Skin epidermis (tissue), 12 donors: ENCODE results near the gene ZNF211.

ENCODE experiments used
- H3K27ac ChIP-seq, 21 experiments: fragments of 200-600 bp; sonication (generic) in 11 of 21; one replicate each; pipeline ENCODE4 v1.5.0; 2020; ENCODE audit warnings: mild to moderate bottlenecking in 3 of 21, inconsistent platforms in 2 of 21, moderate library complexity in 2 of 21
- H3K4me3 ChIP-seq, 7 experiments: fragments of 200-600 bp; sonication (generic) in 2 of 7; one replicate each; pipeline ENCODE4 v1.5.0; 2020; ENCODE audit warnings: inconsistent platforms in 2 of 7, mild to moderate bottlenecking in 2 of 7, moderate library complexity in 1 of 7

The ZNF211 gene

GRCh38 chr19:57632987-57633831 is at the start of gene ZNF211:
Gene ZNF211, plus strand, starts transcription at chr19:57633168. Its CDS starts 179 bp downstream, at chr19:57633347.
- H3K4me3 ChIP-seq = peak within 1 kb of the TSS; percentile 68 to 98 (median 91)
- H3K27ac ChIP-seq = peak within 1 kb of the TSS in 20 of 21 experiments; percentile 49 to 87 (median 78)

DNA sequence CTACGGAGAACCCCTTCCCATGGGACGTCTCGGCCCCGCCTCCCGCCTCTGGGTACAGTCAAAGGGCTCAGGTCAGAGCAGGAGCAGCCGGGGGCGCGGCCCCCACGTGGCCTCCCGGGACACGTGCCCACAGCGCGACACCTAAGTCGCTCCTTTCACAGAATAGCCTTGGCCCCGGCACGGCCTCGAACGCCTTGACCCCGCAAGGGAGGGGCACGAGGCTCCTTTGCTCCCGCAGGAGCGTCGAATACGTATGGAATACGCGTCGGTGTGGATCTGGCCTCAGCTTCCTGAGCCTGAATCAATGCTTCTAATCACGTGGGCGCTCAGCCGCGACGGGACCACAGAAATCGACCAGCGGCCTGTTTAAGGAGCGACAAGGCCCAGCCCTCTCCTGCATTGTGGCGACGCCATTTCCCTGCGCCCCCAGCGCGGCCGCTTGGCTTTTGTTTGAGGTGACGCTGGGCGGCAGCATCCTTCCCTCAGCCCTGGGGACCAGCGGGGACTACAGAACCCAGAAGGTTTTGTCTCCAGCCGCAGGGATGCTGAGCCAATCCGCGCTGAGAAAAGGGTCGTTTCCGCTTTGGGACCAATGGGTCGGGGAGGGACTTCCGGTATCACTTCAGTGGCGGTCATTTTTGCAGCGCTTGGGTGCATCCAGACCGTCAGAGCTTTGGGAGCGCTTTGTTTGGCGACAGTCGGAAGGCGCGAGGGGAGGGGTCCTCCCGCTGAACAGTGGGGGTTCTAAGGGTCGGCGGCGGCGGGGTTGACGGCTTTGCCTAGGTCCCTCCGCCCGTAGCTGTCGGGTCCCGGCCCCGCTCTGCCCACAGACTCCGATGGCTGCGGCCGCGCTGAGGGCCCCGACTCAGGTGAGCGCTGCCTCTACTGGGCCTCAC is 49.2 kb upstream of the ZNF211 start, which contains the start of gene ZIK1:
ZIK1 (plus strand) TSS at position 625 of the 896 bp plus-strand sequence; CDS start at position 837, 212 bp downstream.
- Histone ChIP-seq H3K4me3 (peak within 1 kb of the TSS; percentile 44 to 62 (median 56)), H3K27ac (peak within 1 kb of the TSS in 8 of 21 experiments; percentile 4 to 64 (median 36))

- no peak overlapping the region for H3K27ac ChIP-seq
- no peak overlapping the region for H3K4me3 ChIP-seq
These were observed 45.4 kb upstream of the ZNF211 start for GRCh38 chr19:57587529-57587928.

GRCh38 chr19:57599377-57599760 is 33.6 kb upstream of the ZNF211 start:
- H3K27ac ChIP-seq = peak overlapping the region in 10 of 21 experiments; percentile 16 to 80 (median 52)
- peak overlapping the region; percentile 71 to 93 (median 77) for H3K4me3 ChIP-seq

- Histone ChIP-seq H3K27ac (peak within 1 kb of the TSS in 18 of 21 experiments; percentile 7 to 80 (median 51)), H3K4me3 (peak within 1 kb of the TSS; percentile 71 to 93 (median 77))
These were observed 33.1 kb upstream of the ZNF211 start, which contains the start of gene ZNF530 for GRCh38 chr19:57599761-57600383. Gene ZNF530, plus strand, starts transcription at chr19:57599885. Its CDS starts 4,461 bp downstream, at chr19:57604346.

DNA sequence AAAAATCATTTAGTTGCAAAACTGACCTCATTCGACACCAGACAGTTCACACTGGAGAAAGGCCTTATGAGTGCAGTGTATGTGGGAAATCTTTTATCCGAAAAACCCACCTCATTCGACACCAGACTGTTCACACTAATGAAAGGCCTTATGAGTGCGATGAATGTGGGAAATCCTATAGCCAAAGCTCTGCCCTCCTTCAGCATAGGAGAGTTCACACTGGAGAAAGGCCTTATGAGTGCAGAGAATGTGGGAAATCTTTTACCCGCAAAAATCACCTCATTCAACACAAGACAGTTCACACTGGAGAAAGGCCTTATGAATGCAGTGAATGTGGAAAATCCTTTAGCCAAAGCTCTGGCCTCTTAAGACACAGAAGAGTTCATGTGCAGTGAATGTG is 26.0 kb upstream of the ZNF211 start:
- H3K27ac ChIP-seq = no peak overlapping the region
- no peak overlapping the region for H3K4me3 ChIP-seq

- no peak overlapping the region for H3K27ac ChIP-seq
- no peak overlapping the region for H3K4me3 ChIP-seq
These were observed 21.9 kb upstream of the ZNF211 start for GRCh38 chr19:57611113-57611512.

DNA sequence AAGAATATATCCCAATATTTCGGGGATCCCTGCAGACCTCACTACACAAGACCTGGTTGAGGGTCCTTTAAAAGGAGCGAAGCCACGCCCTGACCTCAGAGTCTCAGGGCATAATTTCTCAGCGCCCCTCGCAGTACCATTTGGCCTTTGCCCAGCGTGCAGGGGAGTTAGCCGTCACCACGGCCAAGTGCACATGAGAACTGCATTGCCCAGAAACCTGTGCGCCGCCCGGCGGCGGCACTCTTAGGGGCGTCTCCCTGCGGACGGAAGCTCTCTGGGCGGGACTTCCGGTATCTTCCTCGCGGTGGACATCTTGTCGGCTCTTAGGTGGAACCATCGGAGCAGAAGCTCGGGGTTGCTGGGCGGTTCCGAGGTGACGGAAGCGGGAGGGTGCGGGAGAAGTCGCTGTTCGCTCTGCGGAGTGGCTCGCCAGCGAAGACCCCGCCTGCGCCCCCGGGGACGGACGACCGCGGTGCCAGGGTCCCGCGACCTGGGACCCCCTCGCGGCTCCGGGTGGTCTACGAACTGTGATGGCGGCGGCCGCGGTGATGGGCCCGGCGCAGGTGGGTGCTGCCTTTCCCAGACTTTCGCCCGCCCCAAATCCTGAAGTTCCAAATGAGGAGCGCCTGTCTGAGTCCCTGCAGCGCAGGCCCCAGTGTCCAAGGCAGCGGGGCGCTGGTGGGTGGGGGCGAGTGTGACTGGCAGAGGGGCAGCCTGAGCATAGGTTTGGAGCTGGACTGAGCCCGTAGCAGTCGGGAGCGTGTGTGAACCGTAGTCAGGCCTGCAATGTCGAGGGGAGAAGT is 18.8 kb upstream of the ZNF211 start, which contains the start of gene ZNF134:
ZNF134 (plus strand) TSS at position 302 of the 803 bp plus-strand sequence. CDS start 5,227 bp downstream, outside the sequence.
- H3K27ac ChIP-seq = peak within 1 kb of the TSS in 20 of 21 experiments; percentile 45 to 88 (median 80)

GRCh38 chr19:57615346-57615745 is 17.6 kb upstream of the ZNF211 start:
- H3K27ac ChIP-seq = no peak overlapping the region
- no peak overlapping the region for H3K4me3 ChIP-seq

More for the DNA sequence above, 18.8 kb upstream of the ZNF211 start, which contains the start of gene ZNF134:
- peak within 1 kb of the TSS; percentile 60 to 100 (median 92) for H3K4me3 ChIP-seq

GRCh38 chr19:57620673-57621348 is 12.2 kb upstream of the ZNF211 start:
- H3K4me3 ChIP-seq = no peak overlapping the region
- H3K27ac ChIP-seq = no peak overlapping the region

- H3K4me3 ChIP-seq = no peak overlapping the region
These were observed 9.9 kb upstream of the ZNF211 start for GRCh38 chr19:57623091-57623490.

DNA sequence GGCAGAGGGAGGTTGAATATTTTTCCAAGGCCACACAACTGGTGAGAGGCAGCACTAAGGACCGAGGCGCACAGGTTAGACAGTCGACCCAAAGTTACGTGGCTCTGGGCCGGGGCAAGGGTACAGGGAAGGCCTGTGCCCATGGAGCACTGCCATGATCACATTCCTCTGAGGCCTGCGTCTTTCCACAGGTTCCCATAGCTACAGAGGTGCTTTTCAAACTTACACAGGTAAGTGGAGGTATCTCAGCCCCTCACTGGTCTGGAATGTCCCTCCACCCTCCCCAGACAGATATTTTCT is 814 bp downstream of the ZNF211 start:
- peak overlapping the region in 8 of 21 experiments; percentile 70 to 87 (median 79) for H3K27ac ChIP-seq

More at GRCh38 chr19:57623091-57623490, 9.9 kb upstream of the ZNF211 start:
- H3K27ac ChIP-seq = no peak overlapping the region

GRCh38 chr19:57637379-57637778 is 4.4 kb downstream of the ZNF211 start:
- H3K4me3 ChIP-seq = no peak overlapping the region
- no peak overlapping the region for H3K27ac ChIP-seq

More for the DNA sequence above, 814 bp downstream of the ZNF211 start:
- H3K4me3 ChIP-seq = peak overlapping the region; percentile 68 to 98 (median 91)

GRCh38 chr19:57641715-57642234 is 8.8 kb downstream of the ZNF211 start:
- no peak overlapping the region for H3K4me3 ChIP-seq

DNA sequence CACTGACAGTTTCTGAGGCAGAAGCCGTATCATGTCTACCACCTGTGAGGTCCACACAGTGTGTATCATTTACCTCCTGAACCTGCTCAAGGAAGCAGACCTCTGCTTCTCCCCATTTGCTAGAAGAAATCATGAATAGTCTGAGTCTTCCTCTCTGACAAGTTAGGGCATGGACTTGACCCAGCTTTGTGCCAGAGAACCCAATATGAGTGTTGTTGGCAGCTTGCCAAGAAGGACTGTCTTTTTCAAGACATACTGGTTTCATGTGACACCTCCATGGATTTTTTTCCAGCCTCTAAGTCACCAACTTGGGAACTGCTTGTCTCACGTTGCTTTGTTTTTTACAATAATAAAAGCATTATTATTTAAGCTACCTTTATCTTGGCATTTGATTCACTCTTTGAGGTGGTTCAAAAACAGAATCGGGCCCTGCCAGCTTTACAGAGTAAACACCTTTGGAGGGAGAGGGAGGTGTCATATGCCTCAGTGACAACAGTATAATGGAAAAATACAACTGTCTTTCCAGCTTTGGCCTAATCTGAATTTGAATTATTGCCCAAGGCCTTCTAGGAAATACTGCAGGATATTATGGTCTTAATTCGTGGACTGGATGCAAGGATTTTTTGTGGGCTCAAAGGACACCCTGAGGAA is 9.6 kb downstream of the ZNF211 start:
- peak overlapping the region in 1 of 21 experiments; percentile 22 for H3K27ac ChIP-seq
- no peak overlapping the region for H3K4me3 ChIP-seq

More at GRCh38 chr19:57641715-57642234, 8.8 kb downstream of the ZNF211 start:
- peak overlapping the region in 1 of 21 experiments; percentile 22 for H3K27ac ChIP-seq

GRCh38 chr19:57643734-57644133 is 10.8 kb downstream of the ZNF211 start:
- Histone ChIP-seq H3K27ac (no peak overlapping the region), H3K4me3 (no peak overlapping the region)

DNA sequence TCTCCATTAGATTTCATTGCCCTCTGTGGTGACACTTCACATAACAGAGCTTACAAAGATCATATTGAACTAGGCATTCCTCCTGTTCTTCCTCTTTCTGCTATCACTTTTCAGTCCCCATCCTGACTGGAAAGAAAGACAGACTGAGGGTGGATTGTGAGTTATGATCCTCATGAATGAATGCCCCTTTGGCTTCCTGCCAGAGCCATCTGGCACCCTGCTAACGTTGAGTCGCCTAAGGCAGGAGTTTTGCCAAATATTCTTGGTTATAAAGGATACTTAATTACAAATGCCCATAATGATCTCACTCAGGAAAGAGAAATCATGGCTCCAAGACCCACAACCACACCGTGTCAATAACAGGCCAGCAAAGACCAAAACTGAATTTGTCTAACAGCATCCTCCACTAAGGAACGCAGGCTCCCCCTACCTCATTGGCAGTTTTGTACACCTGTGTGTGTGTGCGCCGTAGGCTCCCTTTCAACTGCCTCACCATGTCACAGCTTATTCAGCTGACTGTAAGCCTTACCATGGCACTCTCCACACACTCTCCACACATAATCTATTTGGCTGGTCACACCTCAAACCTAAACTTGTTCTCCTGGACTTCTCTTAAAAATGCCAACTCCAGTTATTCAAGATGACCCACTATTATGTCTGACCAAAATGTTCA is 15.5 kb downstream of the ZNF211 start:
- H3K27ac ChIP-seq = no peak overlapping the region
- no peak overlapping the region for H3K4me3 ChIP-seq
